ENCODE measurements around the gene SELPLG. TPM values are rescaled to one million over a fixed set of nuclear protein-coding genes. Genes with fewer than 3 reads are reported as not detected.

SELPLG gene
- total and polyA plus RNA-seq, 2 of the 4 experiments (the other 2 are of a cell fraction) = 3.2 to 10.8 TPM

- dilution Hi-C loops (cut with HindIII; ENCODE audit: low sequenced_read_pairs, unreplicated experiment) (no loop called here), in situ Hi-C loops (cut with MboI; ENCODE audit: low sequenced_read_pairs) (no loop called here), intact Hi-C loops (cut with micrococcal nuclease) (no loop called here)
- peaks cover 2% of the 10 kb centered on the region; the same call in 1 of the 2 replicates for H3K36me3 ChIP-seq (ENCODE audit: control insufficient read depth, insufficient read depth, low read length)
- no peak overlapping the region; the same call in 1 of the 2 replicates for H2BK20ac ChIP-seq (ENCODE audit: low read depth, low read length)
- H4K91ac ChIP-seq (ENCODE audit: insufficient read depth, low read depth, low read length) = no peak overlapping the region
- no peak overlapping the region for H4K5ac ChIP-seq (ENCODE audit: low read depth, low read length)
- no peak overlapping the region for H3K23ac ChIP-seq (ENCODE audit: low read depth, low read length)
- no peak overlapping the region for H2AFZ ChIP-seq (replicated peaks; ENCODE audit: low read length, poor library complexity)
- no peak overlapping the region for H3K27ac ChIP-seq (ENCODE audit: insufficient read depth, low read length)
- peak overlapping the region; percentile 53 for H2BK5ac ChIP-seq (ENCODE audit: low read depth, low read length, poor library complexity, severe bottlenecking)
- no peak overlapping the region; the same call in 1 of the 2 replicates for H3K14ac ChIP-seq (replicated peaks; ENCODE audit: low read depth, low read length)
- no peak overlapping the region for H3K4ac ChIP-seq (ENCODE audit: low read depth, low read length)
- H3K18ac ChIP-seq (ENCODE audit: low read depth, low read length) = no peak overlapping the region
- 88 to 100% methylated on average over 1 to 3 of the region's 7 CpGs for WGBS, 2 experiments (ENCODE audit: extremely low coverage in 2 of 2, insufficient read length in 1 of 2)
- POLR2A ChIA-PET (ENCODE audit: unreplicated experiment) = no interaction called here
- H3K79me1 ChIP-seq (ENCODE audit: low read depth in 1 of 2, low read length in 2 of 2) = peaks cover 0 to 7% of the 10 kb centered on the region in 2 experiments; a peak in 2 of 4 replicates
- no peaks in the 10 kb centered on the region for H4K20me1 ChIP-seq (ENCODE audit: insufficient read depth, low read length)
- TF ChIP-seq USF2 (IDR thresholded peaks at IDR 0.05; ENCODE audit: low read depth, low read length) = no peak
- no peak for TF ChIP-seq RAD21 (IDR thresholded peaks at IDR 0.05; ENCODE audit: low read length)
- no peak for TF ChIP-seq SMC3 (IDR thresholded peaks at IDR 0.05; ENCODE audit: low read depth, low read length)
- TF ChIP-seq CTCF (conservative IDR thresholded peaks at IDR 0.05; ENCODE audit: low read depth, low read length) = no peak
- TF ChIP-seq NFE2L2 (IDR thresholded peaks at IDR 0.05; ENCODE audit: low read depth, low read length) = no peak
- TF ChIP-seq ELK1 (IDR thresholded peaks at IDR 0.05; ENCODE audit: borderline replicate concordance, low read depth, low read length) = no peak
- CTCF ChIA-PET = no interaction called here
- no peak overlapping the region for H3K4me3 ChIP-seq (ENCODE audit: insufficient read depth, low read depth, low read length)
- ATAC-seq (ENCODE audit: low read depth) (no peak), DNase-seq (no peak)
- no peak overlapping the region for H4K8ac ChIP-seq (ENCODE audit: low read depth in 2 of 2, low read length in 2 of 2)
- H3K4me1 ChIP-seq (ENCODE audit: control insufficient read depth, insufficient read depth, low read length) = peaks cover 3% of the 10 kb centered on the region; the same call in 1 of the 2 replicates
- H3K9me1 ChIP-seq (ENCODE audit: insufficient read depth, low read length) = peaks cover 7% of the 10 kb centered on the region; the same call in 1 of the 2 replicates
- H3K9ac ChIP-seq (ENCODE audit: low read depth, low read length) = no peak overlapping the region
- H3K9me3 ChIP-seq (ENCODE audit: control insufficient read depth, insufficient read depth, low read length) = no peaks in the 10 kb centered on the region
- no peak overlapping the region; the same call in 1 of the 2 replicates for H3K4me2 ChIP-seq (ENCODE audit: low read depth, low read length)
- peak overlapping the region; percentile 80 for H2AK9ac ChIP-seq (replicated peaks; ENCODE audit: low read depth, low read length, poor library complexity)
- peak overlapping the region; percentile 45; the same call in 1 of the 2 replicates for H2AK5ac ChIP-seq (ENCODE audit: low read depth, low read length)
- no TSS peak for BruUV-seq (replicated peaks)
- H2BK120ac ChIP-seq (ENCODE audit: low read depth, low read length) = no peak overlapping the region
- H3K27me3 ChIP-seq (ENCODE audit: control insufficient read depth, insufficient read depth, low read length) = peaks cover 5% of the 10 kb centered on the region; the same call in 1 of the 2 replicates
- H3K56ac ChIP-seq (ENCODE audit: extremely low read depth, insufficient read depth, low read length) = no peak overlapping the region
- H2BK15ac ChIP-seq (ENCODE audit: low read depth, low read length) = no peak overlapping the region
Measured at GRCh38 chr12:108594960-108595710, 38.6 kb downstream of the SELPLG start.

All from IMR-90 (cell line).